OCI-LY7 (cell line): ENCODE results near the gene C14orf93. TPM values are rescaled to one million over a fixed set of nuclear protein-coding genes. Genes with fewer than 3 reads are reported as not detected.

Source experiments
- BruUV-seq: library from RNA; stranded (reverse); fragments of 400-500 nt; replicated peaks from 2 replicates; lab custom pipeline; 2021; lab: Mats Ljungman, UMichigan
- CTCF ChIA-PET: fragments of 300-600 bp; sonication (Branson Sonifier 250); formaldehyde crosslinking; loops from one replicate; lab custom pipeline; 2022; ENCODE audit warnings: antibody characterized with exemption; ENCODE audit not compliant: unreplicated experiment; lab: Charles Lee
- POLR2A ChIA-PET: fragments of 300-600 bp; sonication (Branson Sonifier 250); formaldehyde crosslinking; loops from one replicate; lab custom pipeline; 2022; ENCODE audit warnings: antibody characterized with exemption; lab: Charles Lee
- DNase-seq: peaks from one replicate; pipeline ENCODE4 v3.0.0-alpha.2; 2015; ENCODE audit warnings: low spot score
- H2AFZ ChIP-seq: fragments of 200-600 bp; sonication (generic), shearing (Covaris generic); 2 replicates; pipeline ENCODE4 v1.6.1; 2014; ENCODE audit warnings: mild to moderate bottlenecking, antibody characterized with exemption, low read length, moderate library complexity
- H3K27ac ChIP-seq: fragments of 200-600 bp; sonication (generic); 2 replicates; pipeline ENCODE4 v1.5.1; 2014; ENCODE audit warnings: mixed run types, low read depth, mild to moderate bottlenecking, moderate library complexity, low read length, inconsistent platforms; ENCODE audit not compliant: poor library complexity, severe bottlenecking
- H3K36me3 ChIP-seq: fragments of 200-600 bp; sonication (generic); 2 replicates; pipeline ENCODE4 v1.6.1; 2014; ENCODE audit warnings: mild to moderate bottlenecking, antibody characterized with exemption, low read length, moderate library complexity, mixed read lengths; ENCODE audit not compliant: insufficient read depth
- H3K4me1 ChIP-seq: fragments of 200-600 bp; sonication (generic); 2 replicates; pipeline ENCODE4 v1.5.1; 2014; ENCODE audit warnings: mild to moderate bottlenecking, low read length; ENCODE audit not compliant: insufficient read depth, poor library complexity, severe bottlenecking
- H3K4me2 ChIP-seq: fragments of 200-600 bp; sonication (generic); 2 replicates; pipeline ENCODE4 v1.6.1; 2014; ENCODE audit warnings: mild to moderate bottlenecking, low read length
- H3K4me3 ChIP-seq: fragments of 200-600 bp; sonication (generic); 2 replicates; pipeline ENCODE4 v1.5.1; 2014; ENCODE audit warnings: mild to moderate bottlenecking, low read depth, low read length; ENCODE audit not compliant: poor library complexity, severe bottlenecking
- H3K79me2 ChIP-seq: fragments of 200-600 bp; sonication (generic); 2 replicates; pipeline ENCODE4 v1.6.1; 2016; ENCODE audit warnings: low read depth, mild to moderate bottlenecking, low read length, moderate library complexity, mixed read lengths; ENCODE audit not compliant: insufficient read depth
- H3K9me2 ChIP-seq: fragments of 200-600 bp; sonication (generic); 2 replicates; pipeline ENCODE4 v1.6.1; 2016; ENCODE audit warnings: mild to moderate bottlenecking, low read length, mixed read lengths; ENCODE audit not compliant: insufficient read depth
- H3K9me3 ChIP-seq: fragments of 200-600 bp; sonication (generic); 2 replicates; pipeline ENCODE4 v1.6.1; 2014; ENCODE audit warnings: mild to moderate bottlenecking, mixed run types, low read length, mixed read lengths
- H4K20me1 ChIP-seq: fragments of 200-600 bp; sonication (generic); 2 replicates; pipeline ENCODE4 v1.6.1; 2014; ENCODE audit warnings: mild to moderate bottlenecking, antibody characterized with exemption, low read length, moderate library complexity, mixed read lengths; ENCODE audit not compliant: insufficient read depth
- EZH2phosphoT487 ChIP-seq: fragments of 200-600 bp; sonication (generic); IDR thresholded peaks from 2 replicates; pipeline ENCODE4 v1.6.1; 2018; ENCODE audit warnings: low read depth, borderline replicate concordance, mild to moderate bottlenecking, mixed run types, antibody characterized with exemption, low read length, moderate library complexity, mixed read lengths
- intact Hi-C: fragments of 100-400 bp; cut with micrococcal nuclease; formaldehyde crosslinking; loops from one replicate; pipeline ENCODE4 v1.10.0; 2022; ENCODE audit not compliant: unreplicated experiment
- total RNA-seq, 2 experiments: library from RNA; depleted of rRNA in 1 of 2; stranded (reverse); fragments of >200 nt in 1 of 2; shearing (Covaris generic) in 1 of 2; gene quantifications; 2 replicates each; pipeline ENCODE4 v1.2.3, GENCODE V29; 2014 to 2022
- TF ChIP-seq, protein P1 (sequence below): fragments of 200-600 bp; sonication (generic); conservative IDR thresholded peaks from 2 replicates; pipeline ENCODE4 v1.5.1; 2014; ENCODE audit warnings: mild to moderate bottlenecking, antibody characterized with exemption, low read length, moderate library complexity, mixed read lengths

C14orf93 gene
- total RNA-seq, 2 experiments from 2014 or later, result 15.2 to 17.9 TPM

DNA sequence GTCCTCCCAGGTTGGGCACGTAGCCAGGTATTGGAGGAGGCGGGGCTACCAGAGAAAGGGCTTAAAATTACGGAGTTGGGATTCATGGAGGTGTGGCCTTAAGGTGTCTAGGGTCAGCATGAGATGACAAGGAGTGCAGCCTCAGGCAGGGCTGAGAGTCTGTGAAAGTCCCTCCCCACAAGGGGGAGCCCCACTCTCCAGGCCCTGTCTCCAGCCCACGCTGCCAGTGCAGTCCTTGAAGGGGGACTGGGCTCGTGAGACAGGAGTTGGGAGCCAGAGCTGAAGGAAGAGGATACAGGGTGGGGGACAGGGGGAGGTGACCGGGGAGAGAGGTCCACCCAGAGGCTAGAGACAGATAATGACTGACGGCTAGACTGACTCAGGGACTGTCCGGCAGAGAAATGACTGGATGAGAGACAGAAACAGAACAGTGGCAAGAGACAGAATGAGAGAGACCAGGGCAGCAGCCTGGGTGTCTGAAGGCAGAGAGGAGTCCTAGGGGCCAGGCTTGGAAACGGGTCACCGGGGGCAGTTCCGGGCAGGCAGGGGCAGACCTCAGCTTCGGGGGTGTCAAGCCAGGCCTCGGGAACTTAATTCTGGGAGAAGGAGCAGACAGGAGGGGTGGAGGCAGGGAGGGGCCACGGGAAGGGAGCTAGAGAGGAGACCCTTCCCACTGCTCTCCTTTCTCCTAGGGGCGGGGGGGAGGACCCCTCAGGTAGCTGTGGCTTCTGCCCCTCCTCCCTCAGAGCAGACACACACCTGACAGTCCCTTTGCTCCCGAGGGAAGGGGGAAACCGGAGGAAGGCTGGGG is 46.4 kb upstream of the C14orf93 start:
- Histone ChIP-seq H2AFZ (0 out of 2 replicates have a peak overlapping the region, but pooled peaks have one; percentile 36), H3K9me3 (no peaks in the 10 kb centered on the region), H3K27ac (no peak overlapping the region), H3K36me3 (peaks cover 30% of the 10 kb centered on the region), H3K4me2 (peak overlapping the region; percentile 85), H3K79me2 (no peaks in the 10 kb centered on the region), H4K20me1 (no peaks in the 10 kb centered on the region), H3K4me3 (peak overlapping the region; percentile 2), H3K9me2 (no peaks in the 10 kb centered on the region), H3K4me1 (peaks cover 27% of the 10 kb centered on the region)
- intact Hi-C loops, result loop anchor here (10.0 kb wide), 1 partner anchor 482 kb away; no protein-coding TSS in a partner anchor
- ChIA-PET POLR2A (no interaction called here), CTCF (interaction anchor here (0.6 to 1.0 kb wide), 3 partner anchors 22 to 70 kb away, joined by 3 to 5 read pairs (median 3); no protein-coding TSS in a partner anchor)
- TF ChIP-seq, protein P1, sequence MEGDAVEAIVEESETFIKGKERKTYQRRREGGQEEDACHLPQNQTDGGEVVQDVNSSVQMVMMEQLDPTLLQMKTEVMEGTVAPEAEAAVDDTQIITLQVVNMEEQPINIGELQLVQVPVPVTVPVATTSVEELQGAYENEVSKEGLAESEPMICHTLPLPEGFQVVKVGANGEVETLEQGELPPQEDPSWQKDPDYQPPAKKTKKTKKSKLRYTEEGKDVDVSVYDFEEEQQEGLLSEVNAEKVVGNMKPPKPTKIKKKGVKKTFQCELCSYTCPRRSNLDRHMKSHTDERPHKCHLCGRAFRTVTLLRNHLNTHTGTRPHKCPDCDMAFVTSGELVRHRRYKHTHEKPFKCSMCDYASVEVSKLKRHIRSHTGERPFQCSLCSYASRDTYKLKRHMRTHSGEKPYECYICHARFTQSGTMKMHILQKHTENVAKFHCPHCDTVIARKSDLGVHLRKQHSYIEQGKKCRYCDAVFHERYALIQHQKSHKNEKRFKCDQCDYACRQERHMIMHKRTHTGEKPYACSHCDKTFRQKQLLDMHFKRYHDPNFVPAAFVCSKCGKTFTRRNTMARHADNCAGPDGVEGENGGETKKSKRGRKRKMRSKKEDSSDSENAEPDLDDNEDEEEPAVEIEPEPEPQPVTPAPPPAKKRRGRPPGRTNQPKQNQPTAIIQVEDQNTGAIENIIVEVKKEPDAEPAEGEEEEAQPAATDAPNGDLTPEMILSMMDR, result peak; percentile 93
- no peak for TF ChIP-seq EZH2phosphoT487
- BruUV-seq, result no TSS peak
- peak; percentile 81 for DNase-seq

DNA sequence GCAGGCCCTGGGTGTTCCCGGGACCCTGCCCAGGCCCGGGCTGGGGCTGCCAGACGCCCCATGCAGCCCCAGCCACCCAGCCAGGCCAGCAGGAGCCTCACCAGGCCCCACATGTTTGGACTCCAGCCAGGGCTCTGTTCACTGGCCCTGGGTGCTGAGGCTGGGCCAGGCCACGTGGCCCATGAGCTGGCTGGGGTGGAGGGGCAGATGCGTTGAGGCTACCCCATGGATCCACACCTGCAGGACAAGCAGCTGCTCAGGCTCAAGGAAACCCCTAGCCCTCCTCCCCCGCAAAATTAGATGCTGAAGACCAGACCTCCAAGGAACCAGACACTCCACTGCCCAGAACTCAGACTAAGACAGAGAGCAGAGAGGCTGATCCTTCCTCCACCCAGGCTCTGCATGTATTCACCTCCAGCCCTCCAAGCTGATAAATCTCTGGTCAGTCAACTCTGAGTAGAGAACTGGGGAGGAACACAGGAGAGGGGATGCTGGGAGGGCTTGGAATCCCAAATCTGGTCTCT is 45.7 kb upstream of the C14orf93 start:
- TF ChIP-seq, protein P1, result no peak
- no peak for TF ChIP-seq EZH2phosphoT487
- Histone ChIP-seq H4K20me1 (no peaks in the 10 kb centered on the region), H3K4me1 (peaks cover 27% of the 10 kb centered on the region), H3K9me3 (no peaks in the 10 kb centered on the region), H2AFZ (no peak overlapping the region), H3K36me3 (peaks cover 23% of the 10 kb centered on the region), H3K79me2 (no peaks in the 10 kb centered on the region), H3K4me2 (no peak overlapping the region), H3K27ac (no peak overlapping the region), H3K9me2 (no peaks in the 10 kb centered on the region), H3K4me3 (no peak overlapping the region)
- intact Hi-C loops, result loop anchor here (10.0 kb wide), 1 partner anchor 481 kb away; no protein-coding TSS in a partner anchor
- CTCF ChIA-PET, result interaction anchor here (0.6 to 1.0 kb wide), 3 partner anchors 61 to 135 kb away, joined by 3 read pairs; no protein-coding TSS in a partner anchor
- POLR2A ChIA-PET, result no interaction called here
- BruUV-seq, result no TSS peak
- DNase-seq, result no peak
